ENCODE data around the gene CPD. TPM values are rescaled to one million over a fixed set of nuclear protein-coding genes. Genes with fewer than 3 reads are reported as not detected.
A peak's percentile ranks its signal among the peaks of the same experiment; 100 is the strongest.

The CPD gene
- total and polyA plus RNA-seq, 2 donors from 2014 or later = 11.6 to 139 TPM

DNA sequence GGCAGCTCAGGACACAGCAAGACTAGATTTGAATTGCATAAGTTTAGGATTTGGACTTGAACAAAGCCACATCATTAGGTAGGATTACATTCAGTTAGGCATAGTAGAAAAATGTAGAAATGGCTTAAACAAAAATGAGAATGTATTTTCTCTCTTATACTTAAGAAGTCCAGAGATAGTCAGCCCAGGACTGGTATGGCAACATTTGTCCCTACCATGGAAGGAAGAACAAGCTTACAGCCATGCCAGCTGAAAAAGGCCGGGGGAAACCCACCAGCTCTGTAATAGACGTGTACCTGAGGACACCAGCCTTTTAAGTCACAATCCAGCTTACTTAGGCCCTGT lies 33.7 kb upstream of the CPD start:
- DNase-seq = no peak
- no peak for FAIRE-seq
- Histone ChIP-seq H3K36me3 (ENCODE audit: control insufficient read depth in 2 of 3, insufficient read depth in 3 of 3, low read length in 3 of 3) (no peaks in the 10 kb centered on the region), H3K27ac (ENCODE audit: low read depth in 2 of 2, low read length in 2 of 2) (peak overlapping the region in 1 of 2 donors; percentile 36), H3K27me3 (ENCODE audit: control insufficient read depth, insufficient read depth, low read length) (no peaks in the 10 kb centered on the region), H3K9ac (ENCODE audit: low read length in 3 of 3) (no peak overlapping the region), H3K4me1 (ENCODE audit: control insufficient read depth in 2 of 3, insufficient read depth in 2 of 3, low read depth in 1 of 3, low read length in 3 of 3) (peaks cover 0 to 25% (median 19%) of the 10 kb centered on the region in 3 donors), H3K4me3 (ENCODE audit: low read length in 3 of 3) (no peak overlapping the region), H3K9me3 (ENCODE audit: control insufficient read depth in 2 of 3, insufficient read depth in 1 of 3, low read length in 3 of 3) (no peaks in the 10 kb centered on the region)
- intact Hi-C loops (cut with DNase I) = no loop called here
- TF ChIP-seq, protein P1, sequence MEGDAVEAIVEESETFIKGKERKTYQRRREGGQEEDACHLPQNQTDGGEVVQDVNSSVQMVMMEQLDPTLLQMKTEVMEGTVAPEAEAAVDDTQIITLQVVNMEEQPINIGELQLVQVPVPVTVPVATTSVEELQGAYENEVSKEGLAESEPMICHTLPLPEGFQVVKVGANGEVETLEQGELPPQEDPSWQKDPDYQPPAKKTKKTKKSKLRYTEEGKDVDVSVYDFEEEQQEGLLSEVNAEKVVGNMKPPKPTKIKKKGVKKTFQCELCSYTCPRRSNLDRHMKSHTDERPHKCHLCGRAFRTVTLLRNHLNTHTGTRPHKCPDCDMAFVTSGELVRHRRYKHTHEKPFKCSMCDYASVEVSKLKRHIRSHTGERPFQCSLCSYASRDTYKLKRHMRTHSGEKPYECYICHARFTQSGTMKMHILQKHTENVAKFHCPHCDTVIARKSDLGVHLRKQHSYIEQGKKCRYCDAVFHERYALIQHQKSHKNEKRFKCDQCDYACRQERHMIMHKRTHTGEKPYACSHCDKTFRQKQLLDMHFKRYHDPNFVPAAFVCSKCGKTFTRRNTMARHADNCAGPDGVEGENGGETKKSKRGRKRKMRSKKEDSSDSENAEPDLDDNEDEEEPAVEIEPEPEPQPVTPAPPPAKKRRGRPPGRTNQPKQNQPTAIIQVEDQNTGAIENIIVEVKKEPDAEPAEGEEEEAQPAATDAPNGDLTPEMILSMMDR (IDR thresholded peaks at IDR 0.05; ENCODE audit: borderline replicate concordance, extremely low read depth, insufficient read depth) = no peak

DNA sequence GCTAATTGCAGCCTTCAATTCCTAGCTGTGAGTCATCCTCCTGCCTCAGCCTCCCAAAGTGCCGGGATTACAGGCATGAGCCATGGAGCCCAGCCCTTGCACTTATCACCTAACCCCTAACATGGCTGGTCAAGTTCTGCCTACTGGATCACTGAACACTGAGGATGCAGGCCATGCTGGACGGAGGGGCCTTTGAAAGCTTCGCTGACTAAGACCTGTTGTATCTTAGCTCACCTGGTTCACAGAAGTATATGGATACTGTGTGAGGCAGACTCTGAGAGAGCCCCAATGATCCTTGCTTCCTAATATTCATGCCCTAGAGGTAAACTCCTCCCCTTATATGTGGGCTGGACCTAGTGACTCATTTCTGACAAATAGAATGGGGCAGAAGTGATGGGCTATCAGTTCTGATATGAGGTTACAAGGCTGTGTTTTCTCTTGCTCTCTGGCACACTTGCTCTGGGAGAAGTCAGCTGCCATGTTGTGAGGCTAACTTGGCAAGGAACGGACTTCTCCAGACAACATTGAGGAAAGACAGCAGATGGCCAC lies 33.1 kb upstream of the CPD start:
- FAIRE-seq = no peak
- H3K4me3 ChIP-seq (ENCODE audit: low read length in 3 of 3) = no peak overlapping the region
- DNase-seq = no peak
- H3K4me1 ChIP-seq (ENCODE audit: control insufficient read depth in 2 of 3, insufficient read depth in 2 of 3, low read depth in 1 of 3, low read length in 3 of 3) = peaks cover 0 to 20% (median 19%) of the 10 kb centered on the region in 3 donors
- TF ChIP-seq, protein P1 (IDR thresholded peaks at IDR 0.05; ENCODE audit: borderline replicate concordance, extremely low read depth, insufficient read depth) = no peak
- peak overlapping the region in 1 of 2 donors; percentile 8 for H3K27ac ChIP-seq (ENCODE audit: low read depth in 2 of 2, low read length in 2 of 2)
- H3K27me3 ChIP-seq (ENCODE audit: control insufficient read depth, insufficient read depth, low read length) = no peaks in the 10 kb centered on the region
- intact Hi-C loops (cut with DNase I) = no loop called here
- H3K9ac ChIP-seq (ENCODE audit: low read length in 3 of 3) = no peak overlapping the region
- no peaks in the 10 kb centered on the region for H3K36me3 ChIP-seq (ENCODE audit: control insufficient read depth in 2 of 3, insufficient read depth in 3 of 3, low read length in 3 of 3)
- H3K9me3 ChIP-seq (ENCODE audit: control insufficient read depth in 2 of 3, insufficient read depth in 1 of 3, low read length in 3 of 3) = no peaks in the 10 kb centered on the region

DNA sequence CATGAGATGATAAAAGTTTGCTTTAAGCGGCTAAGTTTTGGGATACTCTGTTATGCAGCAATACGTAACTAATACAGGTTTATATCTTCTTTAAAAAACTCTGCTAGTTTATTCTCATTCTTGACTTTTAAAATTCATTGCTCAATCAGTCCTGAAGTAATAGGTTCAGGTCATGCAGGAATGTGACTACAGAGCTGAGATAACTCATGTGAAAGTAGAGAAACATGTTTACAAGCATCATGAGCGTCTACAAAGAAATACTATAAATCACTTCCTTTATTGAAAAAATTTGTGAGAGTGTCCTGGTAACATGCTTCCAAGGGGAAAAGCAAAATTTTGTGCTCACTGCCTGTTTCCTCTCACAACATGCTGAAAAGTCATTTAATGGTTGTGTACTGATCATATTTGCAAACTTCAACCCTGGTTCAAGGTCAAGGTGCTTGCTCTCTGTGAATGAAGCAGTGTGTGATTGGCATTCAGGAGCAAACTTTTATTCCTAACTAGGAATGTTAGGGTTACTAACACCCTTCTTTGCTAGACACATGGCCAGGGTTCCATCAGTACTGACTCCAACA lies 32.4 kb upstream of the CPD start:
- no peaks in the 10 kb centered on the region for H3K27me3 ChIP-seq (ENCODE audit: control insufficient read depth, insufficient read depth, low read length)
- H3K9ac ChIP-seq (ENCODE audit: low read length in 3 of 3) = no peak overlapping the region
- H3K36me3 ChIP-seq (ENCODE audit: control insufficient read depth in 2 of 3, insufficient read depth in 3 of 3, low read length in 3 of 3) = no peaks in the 10 kb centered on the region
- no peaks in the 10 kb centered on the region for H3K9me3 ChIP-seq (ENCODE audit: control insufficient read depth in 2 of 3, insufficient read depth in 1 of 3, low read length in 3 of 3)
- peaks cover 0 to 19% (median 16%) of the 10 kb centered on the region in 3 donors for H3K4me1 ChIP-seq (ENCODE audit: control insufficient read depth in 2 of 3, insufficient read depth in 2 of 3, low read depth in 1 of 3, low read length in 3 of 3)
- peak overlapping the region in 1 of 2 donors; percentile 8 for H3K27ac ChIP-seq (ENCODE audit: low read depth in 2 of 2, low read length in 2 of 2)
- intact Hi-C loops (cut with DNase I) = no loop called here
- no peak for FAIRE-seq
- TF ChIP-seq, protein P1 (IDR thresholded peaks at IDR 0.05; ENCODE audit: borderline replicate concordance, extremely low read depth, insufficient read depth) = no peak
- no peak overlapping the region for H3K4me3 ChIP-seq (ENCODE audit: low read length in 3 of 3)
- DNase-seq = no peak
